ENCODE data around the gene CDYL.

GRCh38 chr6:4840169-4840568 lies 64.0 kb downstream of the CDYL start:
- no peak for TF ChIP-seq CTCF (IDR thresholded peaks at IDR 0.05; ENCODE audit: low read depth, low read length)
- TF ChIP-seq EZH2phosphoT487 (IDR thresholded peaks at IDR 0.05; ENCODE audit: low read depth) = no peak

Data from OCI-LY3 (cell line).